Naive thymus-derived CD4-positive, alpha-beta T cell (primary cell): ENCODE data around the gene PRKCA. TPM values are rescaled to one million over a fixed set of nuclear protein-coding genes. Genes with fewer than 3 reads are reported as not detected.
A peak's percentile ranks its signal among the peaks of the same experiment; 100 is the strongest.

Experiments used
- ATAC-seq: fragments of 150-1000 bp; cut with Tn5 transposase; 2 replicates; pipeline ENCODE4 v1.10.0; 2021; ENCODE audit warnings: mild to moderate bottlenecking, moderate library complexity
- CTCF ChIA-PET: fragments of 350-600 bp; sonication (Branson Sonifier 250); formaldehyde crosslinking; loops from one replicate; lab custom pipeline; 2021; ENCODE audit warnings: antibody characterized with exemption; lab: Charles Lee
- POLR2A ChIA-PET: fragments of 350-600 bp; sonication (Branson Sonifier 250); formaldehyde crosslinking; loops from one replicate; lab custom pipeline; 2021; ENCODE audit warnings: antibody characterized with exemption, inconsistent platforms; lab: Charles Lee
- DNase-seq, 9 donors: peaks; one replicate each; pipeline versions ENCODE4 v3.0.0 to v3.0.0-alpha.2; 2020 to 2022; ENCODE audit warnings: mixed read lengths in 1 of 9
- H3K27ac ChIP-seq: one replicate; pipeline ENCODE4 v1.7.0; 2013; ENCODE audit warnings: mild to moderate bottlenecking, low read depth, low read length, moderate library complexity
- H3K27me3 ChIP-seq, 2 donors: one replicate each; pipeline ENCODE4 v1.7.0; 2013; ENCODE audit warnings: low read length in 2 of 2, mild to moderate bottlenecking in 2 of 2, moderate library complexity in 2 of 2; ENCODE audit not compliant: control insufficient read depth in 2 of 2, insufficient read depth in 2 of 2
- H3K36me3 ChIP-seq, 3 experiments: 1 replicate in 2 of 3; 2 replicates in 1 of 3; pipeline ENCODE4 v1.7.0; 2013; ENCODE audit warnings: low read length in 3 of 3, mild to moderate bottlenecking in 3 of 3, moderate library complexity in 1 of 3; ENCODE audit not compliant: insufficient read depth in 3 of 3, control insufficient read depth in 2 of 3
- H3K4me1 ChIP-seq, 2 donors: one replicate each; pipeline ENCODE4 v1.7.0; 2013; ENCODE audit warnings: low read length in 2 of 2, mild to moderate bottlenecking in 2 of 2, moderate library complexity in 1 of 2; ENCODE audit not compliant: control insufficient read depth in 2 of 2, insufficient read depth in 2 of 2
- H3K4me3 ChIP-seq: 2 replicates; pipeline ENCODE4 v1.7.0; 2013; ENCODE audit warnings: mild to moderate bottlenecking, low read length
- H3K9me3 ChIP-seq, 3 experiments: 1 replicate in 2 of 3; 2 replicates in 1 of 3; pipeline ENCODE4 v1.7.0; 2013; ENCODE audit warnings: low read length in 3 of 3; ENCODE audit not compliant: control insufficient read depth in 2 of 3
- H3K27ac Mint-ChIP-seq, 9 donors: one replicate each; pipeline ENCODE4 v1.8.0; 2020 to 2022; ENCODE audit warnings: mixed read lengths in 9 of 9, mild to moderate bottlenecking in 8 of 9, moderate library complexity in 5 of 9, inconsistent platforms in 2 of 9
- H3K27me3 Mint-ChIP-seq, 5 donors: one replicate each; pipeline ENCODE4 v1.8.0; 2021 to 2022; ENCODE audit warnings: mixed read lengths in 5 of 5, mild to moderate bottlenecking in 1 of 5
- H3K36me3 Mint-ChIP-seq, 5 donors: one replicate each; pipeline ENCODE4 v1.8.0; 2020 to 2022; ENCODE audit warnings: mixed read lengths in 5 of 5, mild to moderate bottlenecking in 3 of 5, inconsistent platforms in 1 of 5
- H3K4me1 Mint-ChIP-seq, 7 donors: one replicate each; pipeline ENCODE4 v1.8.0; 2020 to 2022; ENCODE audit warnings: mixed read lengths in 7 of 7, mild to moderate bottlenecking in 3 of 7, inconsistent platforms in 1 of 7
- H3K4me3 Mint-ChIP-seq, 10 donors: one replicate each; pipeline ENCODE4 v1.8.0; 2020 to 2022; ENCODE audit warnings: mild to moderate bottlenecking in 10 of 10, mixed read lengths in 10 of 10, moderate library complexity in 6 of 10, inconsistent platforms in 2 of 10
- H3K9me3 Mint-ChIP-seq, 11 donors: one replicate each; pipeline ENCODE4 v1.8.0; 2020 to 2022; ENCODE audit warnings: mixed read lengths in 11 of 11, mild to moderate bottlenecking in 4 of 11, inconsistent platforms in 1 of 11, moderate library complexity in 1 of 11
- intact Hi-C, 2 donors: fragments of 100-400 bp; cut with micrococcal nuclease; formaldehyde crosslinking; loops; one replicate each; pipeline ENCODE4 v1.15.1; 2023
- polyA plus RNA-seq, 2 donors: library from polyadenylated mRNA; unstranded; fragments of 300-500 nt; fragmentation: Illumina TruSeq; gene quantifications; one replicate each; pipeline ENCODE4 v1.2.3, GENCODE V29; 2021
- total RNA-seq, 6 experiments: library from RNA in 5 of 6; stranded (reverse) in 5 of 6; gene quantifications; 1 replicate in 5 of 6; 2 replicates in 1 of 6; pipeline ENCODE4 v1.2.3 and lab custom pipeline; 2021 to 2026

The PRKCA gene
- total and polyA plus RNA-seq, 7 experiments from 2014 or later: 4.1 to 186 (median 122) TPM

DNA sequence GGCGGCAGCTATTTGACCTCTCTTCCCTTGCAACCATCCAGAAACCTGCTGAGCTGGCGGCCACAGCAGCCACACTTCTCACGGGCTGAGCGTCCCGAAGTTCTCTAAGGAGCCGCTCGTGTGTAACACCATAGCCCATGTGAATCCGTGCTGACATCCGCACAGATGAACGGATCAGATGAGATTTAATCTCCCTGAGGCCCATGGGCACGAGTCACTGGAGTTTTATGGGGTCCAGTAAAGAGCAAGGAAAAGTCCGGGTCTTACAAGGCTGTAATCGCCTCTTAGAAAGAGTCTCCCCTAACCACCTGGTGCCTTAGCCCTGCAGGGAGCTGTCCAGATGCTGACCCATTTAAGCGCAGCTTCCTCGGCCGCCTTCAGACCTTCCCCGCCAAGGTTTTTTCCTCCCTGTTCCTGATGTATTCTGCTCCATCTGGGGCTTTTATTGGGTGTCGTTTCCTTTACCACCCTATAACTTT, 527.0 kb downstream of the PRKCA start:
- Mint-ChIP-seq H3K4me3 (no peak overlapping the region), H3K36me3 (peaks cover 0 to 6% (median 3%) of the 10 kb centered on the region in 5 donors), H3K4me1 (peaks cover 0 to 5% (median 0%) of the 10 kb centered on the region in 7 donors), H3K27ac (no peak overlapping the region), H3K27me3 (peaks cover 56 to 75% (median 61%) of the 10 kb centered on the region in 5 donors), H3K9me3 (peaks cover 0 to 9% (median 3%) of the 10 kb centered on the region in 11 donors)
- H3K9me3 ChIP-seq: no peaks in the 10 kb centered on the region
- peak in 3 of 9 donors; percentile 15 to 21 (median 18) for DNase-seq
- ATAC-seq: no peak
- intact Hi-C loops: no loop called here
- no peak overlapping the region for H3K27ac ChIP-seq
- H3K4me3 ChIP-seq: no peak overlapping the region
- no peaks in the 10 kb centered on the region for H3K4me1 ChIP-seq
- peaks cover 0 to 2% of the 10 kb centered on the region in 2 donors for H3K27me3 ChIP-seq
- ChIA-PET POLR2A (no interaction called here), CTCF (no interaction called here)
- no peaks in the 10 kb centered on the region for H3K36me3 ChIP-seq

DNA sequence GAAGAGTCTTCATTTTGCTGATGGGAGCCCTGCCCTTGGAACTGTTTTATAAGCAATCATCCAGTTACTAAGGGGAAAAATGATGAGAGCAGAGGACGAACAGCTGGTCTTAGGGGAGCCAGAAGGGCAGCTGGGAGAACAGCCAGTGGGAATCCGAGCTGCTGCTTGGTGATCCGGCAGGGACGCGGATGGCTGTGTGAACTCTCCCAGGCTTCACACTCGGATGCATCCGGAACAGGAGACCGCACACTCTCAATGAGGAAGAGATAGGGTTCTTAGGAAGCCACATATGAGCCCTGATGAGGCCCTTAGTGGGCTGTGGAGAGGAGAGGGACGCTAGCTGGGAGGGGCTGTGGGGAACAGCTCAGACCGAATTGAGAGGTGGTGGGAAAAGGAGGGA, 527.5 kb downstream of the PRKCA start:
- H3K4me1 Mint-ChIP-seq: peaks cover 0 to 5% (median 0%) of the 10 kb centered on the region in 7 donors
- POLR2A ChIA-PET: interaction anchor here (0.6 kb wide), 1 partner anchor 93 kb away, joined by 3 read pairs; no protein-coding TSS in a partner anchor
- no peak for ATAC-seq

DNA sequence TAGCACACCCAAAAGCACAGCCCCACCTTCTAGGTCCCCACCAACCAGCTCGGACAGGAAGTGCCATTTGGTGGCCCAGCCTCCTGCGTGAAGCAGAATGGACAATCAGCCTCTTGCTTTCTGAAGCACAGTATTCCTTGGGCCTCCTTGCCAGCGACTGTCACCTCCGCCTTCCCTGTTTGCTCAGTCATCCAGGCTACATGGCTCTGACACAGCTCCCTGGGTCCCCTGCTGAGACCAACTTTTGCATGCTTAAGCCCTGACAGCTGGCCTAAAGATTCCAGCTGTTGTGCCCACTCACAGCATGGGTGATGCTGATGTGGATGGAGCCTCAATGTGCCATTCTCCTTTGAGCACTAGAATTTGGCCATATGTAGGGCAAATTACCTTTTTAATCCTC, 528.0 kb downstream of the PRKCA start:
- CTCF ChIA-PET: no interaction called here
- no peak for DNase-seq
- Mint-ChIP-seq H3K27ac (no peak overlapping the region), H3K4me1 (peaks cover 0 to 5% (median 0%) of the 10 kb centered on the region in 7 donors), H3K36me3 (peaks cover 0 to 4% (median 3%) of the 10 kb centered on the region in 5 donors), H3K4me3 (no peak overlapping the region), H3K9me3 (peaks cover 0 to 9% (median 3%) of the 10 kb centered on the region in 11 donors), H3K27me3 (peaks cover 57 to 74% (median 66%) of the 10 kb centered on the region in 5 donors)
- no peaks in the 10 kb centered on the region for H3K9me3 ChIP-seq
- POLR2A ChIA-PET: interaction anchor here (0.6 kb wide), 1 partner anchor 92 kb away, joined by 3 read pairs; no protein-coding TSS in a partner anchor
- no peaks in the 10 kb centered on the region for H3K36me3 ChIP-seq
- intact Hi-C loops: no loop called here
- H3K4me1 ChIP-seq: no peaks in the 10 kb centered on the region
- H3K27me3 ChIP-seq: peaks cover 0 to 4% of the 10 kb centered on the region in 2 donors
- H3K4me3 ChIP-seq: no peak overlapping the region
- no peak overlapping the region for H3K27ac ChIP-seq
- no peak for ATAC-seq

More for the DNA sequence above, 527.5 kb downstream of the PRKCA start:
- Histone ChIP-seq H3K4me1 (no peaks in the 10 kb centered on the region), H3K9me3 (no peaks in the 10 kb centered on the region), H3K4me3 (no peak overlapping the region), H3K36me3 (no peaks in the 10 kb centered on the region), H3K27me3 (peaks cover 0 to 4% of the 10 kb centered on the region in 2 donors), H3K27ac (no peak overlapping the region)
- CTCF ChIA-PET: no interaction called here
- DNase-seq: no peak
- Mint-ChIP-seq H3K9me3 (peaks cover 0 to 9% (median 3%) of the 10 kb centered on the region in 11 donors), H3K27ac (no peak overlapping the region), H3K4me3 (no peak overlapping the region), H3K36me3 (peaks cover 0 to 4% (median 3%) of the 10 kb centered on the region in 5 donors), H3K27me3 (peaks cover 56 to 73% (median 64%) of the 10 kb centered on the region in 5 donors)
- intact Hi-C loops: no loop called here

- Mint-ChIP-seq H3K9me3 (peaks cover 0 to 9% (median 2%) of the 10 kb centered on the region in 11 donors), H3K27me3 (peaks cover 64 to 79% (median 74%) of the 10 kb centered on the region in 5 donors), H3K4me1 (peaks cover 0 to 5% (median 0%) of the 10 kb centered on the region in 7 donors), H3K4me3 (no peak overlapping the region), H3K27ac (no peak overlapping the region), H3K36me3 (peaks cover 0 to 4% (median 3%) of the 10 kb centered on the region in 5 donors)
- no peak overlapping the region for H3K4me3 ChIP-seq
- no peaks in the 10 kb centered on the region for H3K36me3 ChIP-seq
- peaks cover 0 to 4% of the 10 kb centered on the region in 2 donors for H3K27me3 ChIP-seq
- DNase-seq (no peak), ATAC-seq (no peak)
- intact Hi-C loops: no loop called here
- no peak overlapping the region for H3K27ac ChIP-seq
- H3K4me1 ChIP-seq: no peaks in the 10 kb centered on the region
- POLR2A ChIA-PET: no interaction called here
- CTCF ChIA-PET: interaction anchor here (0.6 kb wide), 1 partner anchor 655 kb away, joined by 3 read pairs; no protein-coding TSS in a partner anchor
- no peaks in the 10 kb centered on the region for H3K9me3 ChIP-seq
These were observed 529.2 kb downstream of the PRKCA start for GRCh38 chr17:66831383-66832210.

DNA sequence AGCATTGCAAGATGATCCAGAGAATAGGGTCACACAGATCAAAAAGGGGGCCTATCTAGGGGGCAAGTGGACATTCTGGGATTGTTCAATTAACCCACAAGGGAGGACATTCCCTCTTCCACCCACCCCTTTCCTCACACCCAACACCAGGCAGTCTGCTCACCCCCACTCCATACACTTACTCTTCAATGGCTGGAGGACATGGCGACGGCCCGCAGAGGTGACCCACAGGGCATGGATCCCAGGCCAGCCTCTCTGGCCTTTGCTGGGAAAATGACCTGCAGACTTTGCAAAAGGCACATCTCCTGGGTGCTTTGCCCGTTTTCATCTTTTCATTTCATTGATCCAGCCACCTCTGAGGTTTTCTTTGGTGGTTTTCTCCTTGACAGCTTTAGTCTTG, 530.8 kb downstream of the PRKCA start:
- no peak for DNase-seq
- H3K27me3 ChIP-seq: peaks cover 0 to 4% of the 10 kb centered on the region in 2 donors
- H3K4me3 Mint-ChIP-seq: no peak overlapping the region
- H3K27ac ChIP-seq: no peak overlapping the region
- H3K36me3 Mint-ChIP-seq: peaks cover 0 to 4% (median 3%) of the 10 kb centered on the region in 5 donors
- H3K4me3 ChIP-seq: no peak overlapping the region
- peaks cover 0 to 7% (median 2%) of the 10 kb centered on the region in 11 donors for H3K9me3 Mint-ChIP-seq
- H3K27me3 Mint-ChIP-seq: peaks cover 64 to 79% (median 68%) of the 10 kb centered on the region in 5 donors
- intact Hi-C loops: no loop called here
- H3K36me3 ChIP-seq: no peaks in the 10 kb centered on the region
- peaks cover 0 to 5% (median 0%) of the 10 kb centered on the region in 7 donors for H3K4me1 Mint-ChIP-seq
- H3K9me3 ChIP-seq: no peaks in the 10 kb centered on the region
- ATAC-seq: no peak
- ChIA-PET CTCF (no interaction called here), POLR2A (no interaction called here)
- no peaks in the 10 kb centered on the region for H3K4me1 ChIP-seq
- no peak overlapping the region for H3K27ac Mint-ChIP-seq

GRCh38 chr17:66834426-66834918, 532.1 kb downstream of the PRKCA start:
- Histone ChIP-seq H3K27ac (no peak overlapping the region), H3K9me3 (no peaks in the 10 kb centered on the region), H3K27me3 (peaks cover 0 to 4% of the 10 kb centered on the region in 2 donors), H3K4me3 (no peak overlapping the region), H3K4me1 (no peaks in the 10 kb centered on the region), H3K36me3 (no peaks in the 10 kb centered on the region)
- H3K27me3 Mint-ChIP-seq: peaks cover 54 to 72% (median 60%) of the 10 kb centered on the region in 5 donors
- ATAC-seq: no peak
- no peak overlapping the region for H3K4me3 Mint-ChIP-seq
- intact Hi-C loops: no loop called here
- no peak overlapping the region for H3K27ac Mint-ChIP-seq
- no peak for DNase-seq
- ChIA-PET CTCF (no interaction called here), POLR2A (no interaction called here)
- peaks cover 0 to 3% (median 0%) of the 10 kb centered on the region in 11 donors for H3K9me3 Mint-ChIP-seq
- H3K36me3 Mint-ChIP-seq: no peaks in the 10 kb centered on the region
- peaks cover 0 to 5% (median 0%) of the 10 kb centered on the region in 7 donors for H3K4me1 Mint-ChIP-seq
